CD4-positive, alpha-beta T cell (primary cell): ENCODE measurements around the gene CTNNA3. TPM values are rescaled to one million over a fixed set of nuclear protein-coding genes. Genes with fewer than 3 reads are reported as not detected.

Experiments used
- ATAC-seq: fragments of 200-7000 bp; cut with Tn5 transposase; one replicate; pipeline ENCODE4 v1.10.0; 2022; ENCODE audit warnings: mild to moderate bottlenecking; ENCODE audit not compliant: poor library complexity
- CTCF ChIA-PET: fragments of 350-600 bp; sonication (Branson Sonifier 250); formaldehyde crosslinking; loops from one replicate; lab custom pipeline; 2021; ENCODE audit warnings: antibody characterized with exemption, inconsistent platforms; lab: Charles Lee
- POLR2A ChIA-PET: fragments of 350-600 bp; sonication (Branson Sonifier 250); formaldehyde crosslinking; loops from one replicate; lab custom pipeline; 2021; ENCODE audit warnings: antibody characterized with exemption, inconsistent platforms; lab: Charles Lee
- DNase-seq, 14 experiments: peaks; one replicate each; pipeline ENCODE4 v3.0.0-alpha.2; 2013 to 2020; ENCODE audit warnings: mixed read lengths in 2 of 14
- H3K27ac ChIP-seq, 2 donors: one replicate each; pipeline versions ENCODE4 v1.5.1 to v1.7.0; 2013; ENCODE audit warnings: low read length in 2 of 2, low read depth in 1 of 2, mild to moderate bottlenecking in 1 of 2
- H3K27me3 ChIP-seq, 2 experiments: 1 replicate in 1 of 2; 2 replicates in 1 of 2; pipeline versions ENCODE4 v1.6.1 to v1.7.0; 2013; ENCODE audit warnings: low read length in 2 of 2, control low read depth in 1 of 2, mild to moderate bottlenecking in 1 of 2, moderate library complexity in 1 of 2; ENCODE audit not compliant: insufficient read depth in 2 of 2, control insufficient read depth in 1 of 2
- H3K36me3 ChIP-seq: one replicate; pipeline ENCODE4 v1.6.1; 2013; ENCODE audit warnings: low read length, control low read depth; ENCODE audit not compliant: insufficient read depth
- H3K4me1 ChIP-seq: one replicate; pipeline ENCODE4 v1.6.1; 2013; ENCODE audit warnings: low read length, control low read depth; ENCODE audit not compliant: insufficient read depth
- H3K4me3 ChIP-seq: one replicate; pipeline ENCODE4 v1.5.1; 2013; ENCODE audit warnings: mild to moderate bottlenecking, low read length, moderate library complexity
- H3K9me3 ChIP-seq, 2 experiments: 1 replicate in 1 of 2; 2 replicates in 1 of 2; pipeline versions ENCODE4 v1.6.1 to v1.7.0; 2013; ENCODE audit warnings: low read length in 2 of 2, mild to moderate bottlenecking in 2 of 2, control low read depth in 1 of 2, moderate library complexity in 1 of 2; ENCODE audit not compliant: control insufficient read depth in 1 of 2, insufficient read depth in 1 of 2
- H3K27ac Mint-ChIP-seq: one replicate; pipeline ENCODE4 v1.8.0; 2020; ENCODE audit warnings: mixed read lengths
- H3K27me3 Mint-ChIP-seq: one replicate; pipeline ENCODE4 v1.8.0; 2021; ENCODE audit warnings: mixed read lengths
- H3K36me3 Mint-ChIP-seq: one replicate; pipeline ENCODE4 v1.8.0; 2021; ENCODE audit warnings: low read depth, mixed read lengths
- H3K4me1 Mint-ChIP-seq: one replicate; pipeline ENCODE4 v1.8.0; 2021; ENCODE audit warnings: low read depth, mixed read lengths
- H3K4me3 Mint-ChIP-seq: one replicate; pipeline ENCODE4 v1.8.0; 2020; ENCODE audit warnings: mild to moderate bottlenecking, mixed read lengths
- H3K9me3 Mint-ChIP-seq: one replicate; pipeline ENCODE4 v1.8.0; 2020; ENCODE audit warnings: mixed read lengths
- CTCF ChIP-seq: fragments of 200-600 bp; IDR thresholded peaks from one replicate; pipeline ENCODE4 v1.8.0; 2022; ENCODE audit warnings: antibody characterized with exemption, mild to moderate bottlenecking
- intact Hi-C, 2 experiments: fragments of 100-400 bp; cut with DNase I in 1 of 2; cut with micrococcal nuclease in 1 of 2; formaldehyde crosslinking; loops; one replicate each; pipeline versions ENCODE4 v1.15.1 to v1.9.0; 2023 to 2025; cut with DNase I, micrococcal nuclease
- total RNA-seq, 174 experiments: library from RNA in 2 of 174; stranded (reverse) in 2 of 174; gene quantifications; one replicate each; pipeline ENCODE4 v1.2.3 and lab custom pipeline; 2021 to 2026

Gene CTNNA3
- total RNA-seq, 2 experiments from 2014 or later, result 0.80 TPM; not detected in 1

- POLR2A ChIA-PET, result no interaction called here
- Mint-ChIP-seq H3K36me3 (no peaks in the 10 kb centered on the region), H3K4me3 (no peak overlapping the region), H3K9me3 (no peaks in the 10 kb centered on the region), H3K4me1 (no peaks in the 10 kb centered on the region), H3K27me3 (peaks cover 14% of the 10 kb centered on the region), H3K27ac (no peak overlapping the region)
- H3K27ac ChIP-seq, result no peak overlapping the region
- no peaks in the 10 kb centered on the region for H3K27me3 ChIP-seq
- no peaks in the 10 kb centered on the region for H3K9me3 ChIP-seq
- H3K4me1 ChIP-seq, result no peaks in the 10 kb centered on the region
- ATAC-seq, result no peak
- CTCF ChIA-PET, result no interaction called here
- H3K36me3 ChIP-seq, result no peaks in the 10 kb centered on the region
- no peak for TF ChIP-seq CTCF
- DNase-seq, result no peak
- intact Hi-C loops, result no loop called here
- no peak overlapping the region for H3K4me3 ChIP-seq
Measured at GRCh38 chr10:67659497-67659896, 36.5 kb downstream of the CTNNA3 start.

- Histone ChIP-seq H3K27ac (no peak overlapping the region), H3K9me3 (no peaks in the 10 kb centered on the region), H3K4me1 (no peaks in the 10 kb centered on the region), H3K36me3 (no peaks in the 10 kb centered on the region), H3K4me3 (no peak overlapping the region), H3K27me3 (no peaks in the 10 kb centered on the region)
- ChIA-PET POLR2A (no interaction called here), CTCF (no interaction called here)
- TF ChIP-seq CTCF, result no peak
- intact Hi-C loops, result no loop called here
- H3K9me3 Mint-ChIP-seq, result no peaks in the 10 kb centered on the region
- H3K27ac Mint-ChIP-seq, result no peak overlapping the region
- H3K4me3 Mint-ChIP-seq, result no peak overlapping the region
- no peak for DNase-seq
- ATAC-seq, result no peak
- H3K27me3 Mint-ChIP-seq, result peaks cover 14% of the 10 kb centered on the region
- no peaks in the 10 kb centered on the region for H3K4me1 Mint-ChIP-seq
- no peaks in the 10 kb centered on the region for H3K36me3 Mint-ChIP-seq
Measured at GRCh38 chr10:67657775-67658174, 38.2 kb downstream of the CTNNA3 start.

- no peaks in the 10 kb centered on the region for H3K36me3 Mint-ChIP-seq
- H3K27ac Mint-ChIP-seq, result no peak overlapping the region
- H3K4me1 ChIP-seq, result no peaks in the 10 kb centered on the region
- ChIA-PET POLR2A (no interaction called here), CTCF (interaction anchor here (0.7 kb wide), 1 partner anchor 8 kb away, joined by 3 read pairs; no protein-coding TSS in a partner anchor)
- H3K4me1 Mint-ChIP-seq, result no peaks in the 10 kb centered on the region
- TF ChIP-seq CTCF, result no peak
- no peaks in the 10 kb centered on the region for H3K36me3 ChIP-seq
- H3K27ac ChIP-seq, result no peak overlapping the region
- H3K27me3 Mint-ChIP-seq, result no peaks in the 10 kb centered on the region
- DNase-seq (no peak), ATAC-seq (no peak)
- H3K9me3 ChIP-seq, result no peaks in the 10 kb centered on the region
- no peaks in the 10 kb centered on the region for H3K9me3 Mint-ChIP-seq
- no peak overlapping the region for H3K4me3 ChIP-seq
- H3K27me3 ChIP-seq, result peaks cover 0 to 3% of the 10 kb centered on the region in 2 experiments
- no peak overlapping the region for H3K4me3 Mint-ChIP-seq
- intact Hi-C loops, result no loop called here
Measured at GRCh38 chr10:67650558-67650957, 45.4 kb downstream of the CTNNA3 start.
